Heart left ventricle (tissue), 16 donors: ENCODE measurements around the gene MRTFA. TPM values are rescaled to one million over a fixed set of nuclear protein-coding genes. Genes with fewer than 3 reads are reported as not detected.

Experiments
- ATAC-seq, 4 donors: fragments of 200-7000 bp; cut with Tn5 transposase; one replicate each; pipeline ENCODE4 v1.9.1; 2020 to 2022; ENCODE audit warnings: moderate library complexity in 4 of 4, mild to moderate bottlenecking in 3 of 4, moderate number of reproducible peaks in 1 of 4
- DNase-seq, 5 donors: peaks; one replicate each; pipeline ENCODE4 v3.0.0-alpha.2; 2020
- H3K27ac ChIP-seq, 12 donors: fragments of 200-600 bp; sonication (generic) in 4 of 12; one replicate each; pipeline versions ENCODE4 v1.5.0 to v1.8.0; 2016 to 2022; ENCODE audit warnings: mild to moderate bottlenecking in 2 of 12
- H3K27me3 ChIP-seq, 9 donors: fragments of 200-600 bp; sonication (generic) in 2 of 9; one replicate each; pipeline versions ENCODE4 v1.5.1 to v1.8.0; 2016 to 2022; ENCODE audit warnings: mild to moderate bottlenecking in 3 of 9
- H3K36me3 ChIP-seq, 9 donors: fragments of 200-600 bp; sonication (generic) in 2 of 9; one replicate each; pipeline versions ENCODE4 v1.5.0 to v1.8.0; 2018 to 2022; ENCODE audit warnings: mild to moderate bottlenecking in 2 of 9
- H3K4me1 ChIP-seq, 12 donors: fragments of 200-600 bp; sonication (generic) in 4 of 12; one replicate each; pipeline versions ENCODE4 v1.5.0 to v1.8.0; 2016 to 2022; ENCODE audit warnings: mild to moderate bottlenecking in 3 of 12
- H3K4me3 ChIP-seq, 12 donors: fragments of 200-600 bp; sonication (generic) in 4 of 12; one replicate each; pipeline versions ENCODE4 v1.5.0 to v1.8.0; 2017 to 2022; ENCODE audit warnings: mild to moderate bottlenecking in 9 of 12, moderate library complexity in 4 of 12
- H3K9me3 ChIP-seq, 12 donors: fragments of 200-600 bp; sonication (generic) in 4 of 12; one replicate each; pipeline versions ENCODE4 v1.5.0 to v1.8.0; 2016 to 2022; ENCODE audit warnings: mild to moderate bottlenecking in 1 of 12
- CTCF ChIP-seq, 12 donors: fragments of 200-600 bp; sonication (generic) in 4 of 12; IDR thresholded peaks; one replicate each; pipeline versions ENCODE4 v1.5.0 to v1.8.0; 2018 to 2022; ENCODE audit warnings: antibody characterized with exemption in 12 of 12, mild to moderate bottlenecking in 5 of 12
- POLR2A ChIP-seq, 2 donors: fragments of 450-650 bp; IDR thresholded peaks; one replicate each; pipeline ENCODE4 v1.6.1; 2017; ENCODE audit warnings: antibody characterized with exemption in 2 of 2, mild to moderate bottlenecking in 2 of 2, moderate library complexity in 2 of 2
- WGBS, 4 donors: extraction: QIAGEN DNeasy Blood & Tissue Kit in 2 of 4; methylation state at CpG; one replicate each; pipeline versions ENCODE4 v1.1.5 to v1.1.7; 2013 to 2018; 5-methylcytosine and 5-hydroxymethylcytosine counted together
- intact Hi-C, 10 donors: fragments of 100-400 bp; cut with DNase I; formaldehyde crosslinking; loops; one replicate each; pipeline versions ENCODE4 v1.11.1 to v1.14.2; 2022
- polyA plus RNA-seq, 2 donors: library from polyadenylated mRNA; stranded (reverse); fragments of 200-250 nt; gene quantifications; one replicate each; pipeline ENCODE4 v1.2.3, GENCODE V29; 2013
- total RNA-seq, 9 donors: library from RNA; depleted of rRNA in 2 of 9; stranded (reverse); fragments of >200 nt in 2 of 9; fragmentation: NEBNext Ultra II Directional in 3 of 9; extraction: Animal tissue kit (Norgen Biotek cat#: 25700) in 3 of 9; gene quantifications; one replicate each; pipeline versions ENCODE4 v1.1.0 to v1.2.4, GENCODE V29; 2016 to 2023
- donor health status: ischemic (EF 13 %, LVEDD 7.1; RV severe dilation, severe dysfunction).
- donor health status: healthy with polysubstance abuse.
- donor health status: DM: no; HTN: yes; CAD: no.
- donor health status: DM: no; HTN: no; CAD: no.
- donor health status: ischemic (EF 25% LVEDD 6.9; RV normal size, moderate dysfunction).
- donor health status: ischemic (EF 25% LVEDD 5.7; RV mildly dilated, moderate dysfunction).
- donor health status: healthy.
- donor health status: DM: yes; HTN: yes; CAD: no.
- donor health status: ischemic (EF 35%, LVEDD 5.7; RV mildly dilated, moderate dysfunction).
- donor health status: nonischemic (EF 11% LVEDD 7.7; RV severe dilation, severe dysfunction).
- donor health status: DM: yes; HTN: yes; CAD: no.
- donor health status: PGD.
- donor health status: ischemic (EF 29% LVEDD 5.4; RV normal size, mild dysfunction).
- donor health status: nonischemic (EF 23%, LVEDD 6.1; RV moderate dilation, normal function).

Gene MRTFA
- total and polyA plus RNA-seq, 11 donors: 14.0 to 52.6 (median 26.9) TPM

DNA sequence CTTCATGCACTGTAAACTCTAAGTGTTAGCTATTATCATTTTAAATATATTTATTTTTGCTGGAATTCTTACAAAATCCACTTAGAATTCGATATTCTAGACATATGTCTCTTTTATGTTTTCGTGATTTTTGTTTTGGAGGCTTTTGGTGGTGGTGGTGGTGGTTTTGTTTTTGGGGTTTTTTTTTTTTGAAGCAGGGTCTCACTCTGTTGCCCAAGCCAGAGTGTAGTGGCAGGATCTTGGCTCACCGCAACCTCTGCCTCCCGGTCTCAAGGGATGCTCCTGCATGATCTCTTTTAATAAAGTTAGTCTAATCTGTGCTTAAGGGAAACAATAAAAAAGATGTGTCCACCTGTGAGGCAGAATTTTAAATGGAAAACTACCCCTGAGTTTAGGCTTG lies 117.7 kb downstream of the MRTFA start:
- peaks cover 0 to 25% (median 0%) of the 10 kb centered on the region in 12 donors for H3K4me1 ChIP-seq
- no peak for DNase-seq
- peak overlapping the region in 1 of 12 donors; percentile 54 for H3K27ac ChIP-seq
- H3K4me3 ChIP-seq: no peak overlapping the region
- H3K9me3 ChIP-seq: peaks cover 0 to 4% (median 0%) of the 10 kb centered on the region in 12 donors
- no peak for ATAC-seq
- TF ChIP-seq CTCF (IDR thresholded peaks at IDR 0.05): no peak
- no peak for TF ChIP-seq POLR2A (IDR thresholded peaks at IDR 0.05)
- no peaks in the 10 kb centered on the region for H3K27me3 ChIP-seq
- intact Hi-C loops: loop anchor here in 1 of 10 donors (10.0 kb wide), 1 partner anchor 84 kb away; no protein-coding TSS in a partner anchor
- peaks cover 0 to 12% (median 0%) of the 10 kb centered on the region in 9 donors for H3K36me3 ChIP-seq
- 94 to 96% (median 95%) methylated on average over 4 of the region's 4 CpGs for WGBS, 4 donors

GRCh38 chr22:40517631-40518030 lies 118.9 kb downstream of the MRTFA start:
- DNase-seq (no peak), ATAC-seq (no peak)
- Histone ChIP-seq H3K27ac (no peak overlapping the region), H3K4me1 (peaks cover 0 to 32% (median 6%) of the 10 kb centered on the region in 12 donors), H3K9me3 (peaks cover 0 to 4% (median 0%) of the 10 kb centered on the region in 12 donors), H3K27me3 (no peaks in the 10 kb centered on the region), H3K36me3 (peaks cover 0 to 12% (median 0%) of the 10 kb centered on the region in 9 donors), H3K4me3 (no peak overlapping the region)
- 71 to 83% (median 75%) methylated on average over 3 of the region's 3 CpGs for WGBS, 4 donors
- intact Hi-C loops: loop anchor here in 1 of 10 donors (10.0 kb wide), 1 partner anchor 83 kb away; no protein-coding TSS in a partner anchor
- TF ChIP-seq CTCF (IDR thresholded peaks at IDR 0.05): no peak
- TF ChIP-seq POLR2A (IDR thresholded peaks at IDR 0.05): no peak

DNA sequence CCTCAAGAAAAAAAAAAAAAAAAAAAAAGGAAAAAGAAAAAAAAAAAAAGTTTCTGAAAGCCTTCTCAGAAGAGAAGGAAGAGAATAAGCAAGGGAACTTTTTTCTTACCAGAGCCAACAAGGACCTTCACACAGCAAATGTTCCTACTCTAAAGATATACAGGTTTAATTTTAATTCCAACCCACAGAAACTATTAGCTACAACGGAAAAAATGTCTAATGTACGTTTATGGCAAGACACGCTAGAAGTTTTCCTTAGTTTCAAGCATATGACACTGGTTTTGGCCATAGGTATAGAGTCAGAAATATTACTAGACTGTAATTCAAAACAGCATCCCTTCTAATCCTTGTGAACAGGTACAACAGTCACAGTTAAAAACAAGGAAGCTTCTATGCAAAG lies 120.1 kb downstream of the MRTFA start:
- WGBS, 4 donors: 76 to 81% (median 79%) methylated on average over 3 of the region's 3 CpGs
- intact Hi-C loops: loop anchor here in 1 of 10 donors (10.0 kb wide), 1 partner anchor 82 kb away; no protein-coding TSS in a partner anchor
- H3K9me3 ChIP-seq: peaks cover 0 to 4% (median 0%) of the 10 kb centered on the region in 12 donors
- H3K27ac ChIP-seq: no peak overlapping the region
- H3K4me1 ChIP-seq: peaks cover 0 to 44% (median 18%) of the 10 kb centered on the region in 12 donors
- no peak for DNase-seq
- no peak overlapping the region for H3K4me3 ChIP-seq
- no peaks in the 10 kb centered on the region for H3K27me3 ChIP-seq
- TF ChIP-seq POLR2A (IDR thresholded peaks at IDR 0.05): no peak
- no peak for TF ChIP-seq CTCF (IDR thresholded peaks at IDR 0.05)
- ATAC-seq: no peak
- peaks cover 0 to 12% (median 0%) of the 10 kb centered on the region in 9 donors for H3K36me3 ChIP-seq

GRCh38 chr22:40512426-40513136 lies 123.9 kb downstream of the MRTFA start:
- Histone ChIP-seq H3K36me3 (peaks cover 0 to 4% (median 0%) of the 10 kb centered on the region in 9 donors), H3K27me3 (no peaks in the 10 kb centered on the region), H3K4me1 (peaks cover 6 to 68% (median 54%) of the 10 kb centered on the region in 12 donors), H3K9me3 (no peaks in the 10 kb centered on the region), H3K4me3 (no peak overlapping the region), H3K27ac (peak overlapping the region; percentile 37 to 92 (median 76))
- TF ChIP-seq POLR2A (IDR thresholded peaks at IDR 0.05): no peak
- no peak for TF ChIP-seq CTCF (IDR thresholded peaks at IDR 0.05)
- ATAC-seq (peak; percentile 40 to 80 (median 71)), DNase-seq (peak in 2 of 5 donors; percentile 26 to 52)
- WGBS, 4 donors: 40 to 66% (median 51%) methylated on average over 2 of the region's 2 CpGs
- intact Hi-C loops: loop anchor here in 2 of 10 donors (5.0 to 10.0 kb wide), 2 partner anchors 78 to 125 kb away; partner anchors contain the start of gene MRTFA (in 1 of the 2)
